Measurements from ENCODE around the gene PHYHIPL. TPM values are rescaled to one million over a fixed set of nuclear protein-coding genes. Genes with fewer than 3 reads are reported as not detected.
"Not testable (repeated sequence)": the region's sequence is repeated elsewhere in the genome, so short reads cannot be mapped to it uniquely, and the experiment has no call there.

PHYHIPL gene
- total RNA-seq, 1 donor from 2014 or later: 0.19 TPM

DNA sequence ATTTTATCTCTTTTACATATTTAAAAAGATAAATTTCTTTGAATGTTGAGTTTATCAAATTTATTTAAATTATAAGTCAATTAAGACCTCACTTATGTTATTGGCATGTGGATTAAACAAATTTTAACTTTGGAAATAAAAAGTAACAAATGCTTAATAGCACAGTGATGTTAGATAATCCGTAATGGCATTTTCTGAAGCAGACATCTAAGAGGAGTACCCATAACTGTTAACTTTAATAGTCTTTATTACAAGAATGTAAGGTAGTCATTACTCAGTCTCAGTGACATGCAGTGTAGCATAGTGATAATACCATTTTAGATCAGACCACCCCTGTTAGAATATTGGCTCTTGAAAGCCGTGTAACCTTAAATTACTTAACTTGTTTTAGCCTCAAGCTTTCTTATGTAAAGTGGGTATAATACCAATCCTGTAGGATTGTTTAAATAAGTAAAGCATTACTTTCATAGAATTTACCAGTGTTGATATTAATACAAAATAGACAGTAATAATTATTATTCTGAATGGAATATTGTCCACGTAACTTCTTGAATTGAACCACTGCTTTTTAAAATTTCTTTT, 4.3 kb downstream of the PHYHIPL start:
- no peak for DNase-seq (ENCODE audit: low spot score)
- intact Hi-C loops (cut with DNase I): loop anchor here (2.0 to 5.0 kb wide), 2 partner anchors 228 to 398 kb away; no protein-coding TSS in a partner anchor

DNA sequence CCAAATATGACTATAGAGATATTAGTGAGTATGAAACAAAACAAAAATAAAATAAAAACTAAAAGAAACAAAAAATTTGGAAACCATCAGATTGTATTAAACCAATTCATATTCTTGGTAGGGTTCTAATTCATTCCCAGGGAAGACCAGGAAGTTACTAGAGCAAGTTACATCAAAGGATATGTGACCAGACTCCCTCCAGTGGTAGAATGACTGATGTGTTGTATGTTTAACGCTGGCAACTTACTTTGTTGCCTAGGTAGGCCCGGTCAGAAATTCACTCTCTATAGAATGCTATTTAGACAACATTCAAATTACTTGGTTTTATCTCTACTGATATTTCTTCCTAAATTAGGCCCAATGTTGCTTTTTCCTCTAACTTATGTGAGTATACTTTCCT, 5.2 kb downstream of the PHYHIPL start:
- no peak for DNase-seq (ENCODE audit: low spot score)
- intact Hi-C loops (cut with DNase I): loop anchor here (2.0 to 5.0 kb wide), 2 partner anchors 229 to 399 kb away; no protein-coding TSS in a partner anchor

GRCh38 chr10:59190332-59190731, 13.9 kb downstream of the PHYHIPL start:
- intact Hi-C loops (cut with DNase I): no loop called here
- no peak for DNase-seq (ENCODE audit: low spot score)

- intact Hi-C loops (cut with DNase I): no loop called here
- DNase-seq (ENCODE audit: low spot score): no peak
Observed at GRCh38 chr10:59206204-59206720, 29.8 kb downstream of the PHYHIPL start.

DNA sequence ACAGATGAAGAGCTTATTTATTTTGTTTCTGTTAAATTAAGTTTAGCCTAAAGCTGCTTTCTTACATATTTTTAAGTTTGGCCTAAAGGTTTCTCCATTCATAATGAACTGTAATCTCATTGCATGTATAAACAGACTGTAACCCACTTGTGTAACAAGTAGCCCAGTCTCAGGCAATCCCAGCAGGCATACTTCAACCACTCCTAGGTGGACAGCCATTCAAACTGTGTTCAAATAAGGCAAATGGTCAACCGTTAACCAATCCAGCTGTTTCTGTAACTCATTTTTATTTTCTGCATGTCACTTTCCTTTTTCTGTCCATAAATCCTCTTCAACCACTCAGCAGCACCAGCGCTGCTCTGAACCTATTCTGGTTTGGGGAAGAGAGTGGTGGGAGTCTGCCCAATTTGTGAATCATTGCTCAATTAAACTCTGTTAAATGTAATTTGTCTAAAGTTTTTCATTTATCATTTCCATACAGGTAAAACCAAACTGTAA, 35.9 kb downstream of the PHYHIPL start:
- no peak for DNase-seq (ENCODE audit: low spot score)
- intact Hi-C loops (cut with DNase I): no loop called here

DNA sequence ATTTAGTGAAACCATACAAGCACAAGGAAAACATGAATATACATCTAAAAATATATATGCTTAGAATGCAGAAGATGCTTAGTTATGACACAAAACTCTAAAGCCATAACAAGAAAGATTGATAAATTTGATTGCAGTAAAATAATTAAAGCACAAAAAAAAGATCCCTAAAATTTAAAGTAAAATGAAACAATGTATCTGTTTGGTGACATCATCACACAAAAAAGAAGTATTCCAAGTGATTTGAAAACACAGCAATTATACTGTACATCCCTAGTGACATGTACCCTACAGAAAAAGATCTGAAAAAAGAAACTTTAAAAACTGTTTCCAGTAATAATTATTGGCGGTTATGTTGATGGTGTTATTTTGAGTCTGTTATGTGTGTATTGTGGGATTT, 37.7 kb downstream of the PHYHIPL start:
- intact Hi-C loops (cut with DNase I): no loop called here
- DNase-seq (ENCODE audit: low spot score): no peak

GRCh38 chr10:59216178-59216869, 39.9 kb downstream of the PHYHIPL start:
- intact Hi-C loops (cut with DNase I): no loop called here
- no peak for DNase-seq (ENCODE audit: low spot score)

GRCh38 chr10:59222788-59223187, 46.3 kb downstream of the PHYHIPL start:
- intact Hi-C loops (cut with DNase I): no loop called here
- no peak for DNase-seq (ENCODE audit: low spot score)

- DNase-seq (ENCODE audit: low spot score); intact Hi-C loops (cut with DNase I): not testable (repeated sequence)
Observed at GRCh38 chr10:59223597-59223996, 47.2 kb downstream of the PHYHIPL start.

DNA sequence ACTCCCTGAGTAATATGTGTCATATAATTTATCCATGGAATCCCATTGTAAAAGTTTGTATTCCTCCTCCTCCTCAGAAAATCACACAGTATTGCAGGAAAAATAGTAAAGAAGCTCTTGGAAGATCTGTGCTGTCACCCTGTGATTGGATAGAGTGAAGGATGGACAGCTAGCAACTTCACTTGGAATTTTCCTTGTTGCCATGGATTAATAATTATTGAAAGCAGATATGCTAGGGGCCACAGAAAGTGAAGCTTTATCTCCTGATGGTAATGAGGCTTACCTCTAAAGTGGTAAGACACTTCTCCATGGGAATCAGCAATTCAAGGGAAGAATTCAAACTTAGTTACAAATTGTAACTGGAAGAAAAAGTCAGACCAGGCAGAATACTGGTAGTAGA, 48.8 kb downstream of the PHYHIPL start:
- intact Hi-C loops (cut with DNase I): no loop called here
- DNase-seq (ENCODE audit: low spot score): no peak

GRCh38 chr10:59227136-59227673, 50.8 kb downstream of the PHYHIPL start:
- intact Hi-C loops (cut with DNase I): no loop called here
- no peak for DNase-seq (ENCODE audit: low spot score)

DNA sequence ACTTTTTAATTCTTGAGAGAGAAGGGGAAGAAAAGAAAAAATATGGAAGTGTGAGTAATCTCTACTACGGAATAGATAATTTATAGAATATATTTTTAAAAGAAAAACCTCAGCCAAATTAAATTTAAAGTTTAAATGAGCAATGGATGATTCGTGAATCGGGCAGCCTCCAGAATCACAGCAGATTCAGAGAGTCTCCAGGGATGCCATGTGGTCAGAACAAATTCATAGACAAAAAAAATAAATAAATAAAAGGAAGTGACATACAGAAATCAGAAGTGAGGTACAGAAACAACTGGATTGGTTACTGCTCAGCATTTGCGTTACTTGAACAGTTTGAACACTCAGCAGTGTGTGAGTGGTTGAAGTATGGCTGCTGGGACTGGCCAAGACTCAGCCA, 53.0 kb downstream of the PHYHIPL start:
- DNase-seq (ENCODE audit: low spot score): no peak
- intact Hi-C loops (cut with DNase I): no loop called here

DNA sequence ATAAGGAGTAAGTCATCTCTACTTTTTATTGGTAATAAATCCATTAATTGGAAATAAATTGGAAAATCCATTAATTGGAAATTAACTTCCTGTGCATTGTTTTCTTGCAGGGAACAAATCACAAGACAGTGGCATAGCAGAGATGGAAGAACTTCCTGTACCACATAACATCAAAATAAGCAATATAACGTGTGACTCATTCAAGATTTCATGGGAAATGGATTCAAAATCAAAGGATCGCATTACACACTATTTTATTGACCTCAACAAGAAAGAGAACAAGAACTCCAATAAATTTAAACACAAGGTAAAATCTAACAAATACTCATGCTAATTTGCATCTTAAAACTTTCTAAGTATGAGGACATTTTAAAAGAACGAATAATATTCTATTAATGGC, 57.8 kb downstream of the PHYHIPL start:
- DNase-seq (ENCODE audit: low spot score): no peak
- intact Hi-C loops (cut with DNase I): loop anchor here (10.0 kb wide), 1 partner anchor 449 kb away; no protein-coding TSS in a partner anchor

- no peak for DNase-seq (ENCODE audit: low spot score)
- intact Hi-C loops (cut with DNase I): loop anchor here (5.0 to 10.0 kb wide), 2 partner anchors 283 to 450 kb away; no protein-coding TSS in a partner anchor
Observed at GRCh38 chr10:59234816-59235429, 58.5 kb downstream of the PHYHIPL start.

DNA sequence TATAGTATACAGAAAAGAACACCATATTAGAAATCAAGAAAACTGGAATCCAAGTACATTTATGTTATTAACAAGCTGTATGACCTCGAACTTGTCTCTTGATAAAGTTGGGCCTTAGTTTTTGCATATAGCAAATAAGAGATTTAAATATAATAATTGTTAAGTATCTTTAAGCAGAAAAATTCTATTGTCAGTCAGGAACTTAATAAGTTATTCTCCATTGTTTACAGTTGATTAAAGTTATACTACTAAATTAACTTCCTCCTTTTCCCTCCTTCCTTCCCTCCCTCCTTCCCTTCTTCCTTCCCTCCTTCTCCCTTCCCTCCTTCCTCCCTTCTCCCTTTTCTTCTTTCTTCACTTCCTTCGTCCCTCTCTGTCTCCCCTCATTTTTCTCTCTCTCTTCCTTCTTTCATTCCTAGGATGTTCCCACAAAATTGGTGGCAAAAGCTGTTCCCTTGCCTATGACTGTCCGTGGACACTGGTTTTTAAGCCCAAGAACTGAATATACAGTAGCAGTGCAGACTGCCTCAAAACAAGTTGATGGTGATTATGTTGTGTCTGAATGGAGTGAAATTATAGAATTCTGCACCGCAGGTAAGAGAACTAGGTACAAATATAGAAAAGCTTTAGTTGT, 59.7 kb downstream of the PHYHIPL start:
- intact Hi-C loops (cut with DNase I): loop anchor here (5.0 to 10.0 kb wide), 2 partner anchors 284 to 451 kb away; no protein-coding TSS in a partner anchor
- DNase-seq (ENCODE audit: low spot score): no peak

DNA sequence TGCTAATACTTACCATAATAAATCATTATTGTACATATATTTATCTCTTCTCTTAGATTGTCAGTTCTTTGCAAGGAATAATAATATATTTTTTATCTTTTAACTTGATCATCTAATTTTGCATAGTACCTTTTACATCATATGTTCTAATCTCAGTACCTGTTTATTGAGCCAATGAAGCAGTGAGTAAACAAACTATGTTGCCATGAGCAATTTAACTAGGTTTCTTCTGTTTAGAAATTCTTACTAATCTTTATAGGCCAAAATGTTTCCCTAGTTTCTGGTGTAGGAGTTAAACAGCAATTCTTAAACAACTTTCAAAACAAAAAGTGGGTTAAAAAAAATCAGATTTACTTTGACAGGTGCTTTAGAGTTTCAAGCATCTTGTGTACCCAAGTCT, 61.3 kb downstream of the PHYHIPL start:
- DNase-seq (ENCODE audit: low spot score): no peak
- intact Hi-C loops (cut with DNase I): loop anchor here (5.0 to 10.0 kb wide), 2 partner anchors 285 to 453 kb away; no protein-coding TSS in a partner anchor

DNA sequence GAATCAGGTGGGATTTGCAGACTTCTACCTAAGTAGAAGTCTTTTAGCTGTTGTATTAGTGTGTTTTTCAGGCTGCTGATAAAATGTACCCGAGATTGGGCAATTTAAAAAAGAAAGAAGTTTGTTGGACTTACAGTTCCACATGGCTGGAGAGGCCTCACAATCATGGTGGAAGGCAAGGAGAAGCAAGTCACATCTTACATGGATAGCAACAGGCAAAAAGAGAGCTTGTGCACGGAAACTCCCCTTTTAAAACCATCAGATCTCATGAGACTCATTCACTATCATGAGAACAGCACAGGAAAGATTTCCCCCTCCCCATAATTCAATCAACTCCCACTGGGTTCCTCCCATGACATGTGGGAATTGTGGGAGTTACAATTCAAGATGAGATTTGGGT, 62.7 kb downstream of the PHYHIPL start:
- intact Hi-C loops (cut with DNase I): loop anchor here (5.0 to 10.0 kb wide), 2 partner anchors 287 to 454 kb away; no protein-coding TSS in a partner anchor
- DNase-seq (ENCODE audit: low spot score): not testable (repeated sequence)

- intact Hi-C loops (cut with DNase I): loop anchor here (2.0 to 10.0 kb wide), 4 partner anchors 64 to 382 kb away; partner anchors contain the start of gene FAM13C
- DNase-seq (ENCODE audit: low spot score): no peak
Observed at GRCh38 chr10:59240582-59241183, 64.2 kb downstream of the PHYHIPL start.

GRCh38 chr10:59242057-59242456, 65.6 kb downstream of the PHYHIPL start:
- DNase-seq (ENCODE audit: low spot score): no peak
- intact Hi-C loops (cut with DNase I): loop anchor here (2.0 to 10.0 kb wide), 3 partner anchors 63 to 223 kb away; partner anchors contain the start of gene FAM13C
